ENCODE results near the gene PTGS1. TPM values are rescaled to one million over a fixed set of nuclear protein-coding genes. Genes with fewer than 3 reads are reported as not detected.

Gene PTGS1
- total and polyA plus RNA-seq, 2 of the 8 experiments (the other 6 are each of a cell fraction or from before 2014, with no cell fraction given): 1.1 to 1.9 TPM

GRCh38 chr9:122340161-122340560, 30.7 kb upstream of the PTGS1 start:
- no peak overlapping the region for H2BK15ac ChIP-seq (ENCODE audit: low read length)
- no peak overlapping the region for H3K23ac ChIP-seq (ENCODE audit: insufficient read length)
- H3K4me2 ChIP-seq (ENCODE audit: insufficient read depth in 1 of 2, low read depth in 2 of 2, low read length in 2 of 2): no peak overlapping the region
- no peak overlapping the region for H2AK5ac ChIP-seq (ENCODE audit: low read depth, low read length)
- no peaks in the 10 kb centered on the region for H4K20me1 ChIP-seq (replicated peaks in 1 of 2; ENCODE audit: control insufficient read depth in 1 of 2, insufficient read depth in 2 of 2, low read length in 2 of 2)
- H3K4ac ChIP-seq (replicated peaks; ENCODE audit: insufficient read length, low read depth, low read length): no peak overlapping the region
- CTCF ChIA-PET (ENCODE audit: partially characterized antibody): interaction anchor here (0.8 to 25.6 kb wide), 8 partner anchors 10 to 241 kb away, joined by 3 to 544 read pairs (median 3); no protein-coding TSS in a partner anchor
- no peaks in the 10 kb centered on the region for H3K36me3 ChIP-seq (ENCODE audit: control insufficient read depth in 2 of 4, insufficient read depth in 4 of 4, low read length in 3 of 4)
- no peak for FAIRE-seq
- no peaks in the 10 kb centered on the region for H3K9me3 ChIP-seq (ENCODE audit: insufficient read depth in 2 of 2, low read depth in 1 of 2, low read length in 1 of 2)
- H3K4me1 ChIP-seq (replicated peaks in 1 of 4; ENCODE audit: control insufficient read depth in 3 of 4, insufficient read depth in 4 of 4, low read length in 3 of 4): peaks cover 18 to 44% (median 28%) of the 10 kb centered on the region in 4 experiments
- POLR2A ChIA-PET (ENCODE audit: partially characterized antibody): interaction anchor here (1.4 kb wide), 1 partner anchor 9 kb away, joined by 6 read pairs; no protein-coding TSS in a partner anchor
- no peak overlapping the region for H3K18ac ChIP-seq (ENCODE audit: extremely low read depth, low read length)
- 88% methylated on average over 6 of the region's 6 CpGs; no CpG with 5 or more reads in 1 of the 2 experiments for WGBS, 2 experiments (ENCODE audit: extremely low coverage in 1 of 2, insufficient coverage in 1 of 2, insufficient read length in 1 of 2, insufficient replicate concordance in 2 of 2, low coverage in 1 of 2, low lambda C conversion rate in 2 of 2, missing lambda C conversion rate in 1 of 2)
- no peaks in the 10 kb centered on the region for H3K79me2 ChIP-seq (ENCODE audit: control insufficient read depth in 1 of 2, insufficient read depth in 2 of 2, low read length in 2 of 2)
- H2BK20ac ChIP-seq (ENCODE audit: low read length): no peak overlapping the region
- no peak overlapping the region for H3K27ac ChIP-seq (ENCODE audit: low read depth, low read length)
- no peak overlapping the region for H4K91ac ChIP-seq (replicated peaks; ENCODE audit: insufficient read length, low read length)
- H2BK12ac ChIP-seq (ENCODE audit: low read depth, low read length): peak overlapping the region; percentile 68; the same call in 1 of the 2 replicates
- H3K9ac ChIP-seq (replicated peaks in 1 of 4; ENCODE audit: extremely low read depth in 1 of 4, low read depth in 3 of 4, low read length in 3 of 4): no peak overlapping the region
- H3K79me1 ChIP-seq (ENCODE audit: low read depth, low read length): no peaks in the 10 kb centered on the region
- no peak overlapping the region for H4K8ac ChIP-seq (ENCODE audit: extremely low read depth, insufficient read depth, low read length)
- H4K5ac ChIP-seq (ENCODE audit: insufficient read length, low read depth, low read length): no peak overlapping the region
- no peak overlapping the region for H2BK5ac ChIP-seq (ENCODE audit: low read depth, low read length)
- no peak overlapping the region for H3K14ac ChIP-seq (ENCODE audit: insufficient read length)
- H2AFZ ChIP-seq (ENCODE audit: low read length): no peak overlapping the region
- no peak overlapping the region for H3K56ac ChIP-seq (replicated peaks; ENCODE audit: insufficient read length, low read depth, low read length)
- H3K23me2 ChIP-seq (ENCODE audit: low read depth, low read length): peaks cover 7% of the 10 kb centered on the region
- H3K4me3 ChIP-seq (ENCODE audit: extremely low read depth in 1 of 4, insufficient read depth in 2 of 4, low read depth in 3 of 4, low read length in 4 of 4): no peak overlapping the region
- H3K27me3 ChIP-seq (replicated peaks in 1 of 4; ENCODE audit: control insufficient read depth in 3 of 4, extremely low read depth in 1 of 4, insufficient read depth in 3 of 4, low read length in 3 of 4): 0 out of 7 replicates have a peak, but pooled peaks cover 0 to 2% (median 0%) of the 10 kb centered on the region in 4 experiments
- DNase-seq (ENCODE audit: low read depth in 1 of 2, low spot score in 2 of 2): no peak
- H2BK120ac ChIP-seq (replicated peaks; ENCODE audit: low read depth, low read length): no peak overlapping the region
- TF ChIP-seq CBX8 (IDR thresholded peaks at IDR 0.05; ENCODE audit: borderline replicate concordance, low read depth, low read length) (no peak), TAF7 (optimal IDR thresholded peaks at IDR 0.05; ENCODE audit: borderline replicate concordance, low read depth, low read length) (no peak), KDM1A (IDR thresholded peaks at IDR 0.05; ENCODE audit: borderline replicate concordance, low read length) (no peak), POLR2AphosphoS5 (IDR thresholded peaks at IDR 0.05; ENCODE audit: low read depth, low read length) (no peak)

All from H1 (cell line).